ENCODE data around the gene APOH.
A peak's percentile ranks its signal among the peaks of the same experiment; 100 is the strongest.
"Not testable (repeated sequence)": the region's sequence is repeated elsewhere in the genome, so short reads cannot be mapped to it uniquely, and the experiment has no call there.

The APOH gene, protein sequence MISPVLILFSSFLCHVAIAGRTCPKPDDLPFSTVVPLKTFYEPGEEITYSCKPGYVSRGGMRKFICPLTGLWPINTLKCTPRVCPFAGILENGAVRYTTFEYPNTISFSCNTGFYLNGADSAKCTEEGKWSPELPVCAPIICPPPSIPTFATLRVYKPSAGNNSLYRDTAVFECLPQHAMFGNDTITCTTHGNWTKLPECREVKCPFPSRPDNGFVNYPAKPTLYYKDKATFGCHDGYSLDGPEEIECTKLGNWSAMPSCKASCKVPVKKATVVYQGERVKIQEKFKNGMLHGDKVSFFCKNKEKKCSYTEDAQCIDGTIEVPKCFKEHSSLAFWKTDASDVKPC

DNA sequence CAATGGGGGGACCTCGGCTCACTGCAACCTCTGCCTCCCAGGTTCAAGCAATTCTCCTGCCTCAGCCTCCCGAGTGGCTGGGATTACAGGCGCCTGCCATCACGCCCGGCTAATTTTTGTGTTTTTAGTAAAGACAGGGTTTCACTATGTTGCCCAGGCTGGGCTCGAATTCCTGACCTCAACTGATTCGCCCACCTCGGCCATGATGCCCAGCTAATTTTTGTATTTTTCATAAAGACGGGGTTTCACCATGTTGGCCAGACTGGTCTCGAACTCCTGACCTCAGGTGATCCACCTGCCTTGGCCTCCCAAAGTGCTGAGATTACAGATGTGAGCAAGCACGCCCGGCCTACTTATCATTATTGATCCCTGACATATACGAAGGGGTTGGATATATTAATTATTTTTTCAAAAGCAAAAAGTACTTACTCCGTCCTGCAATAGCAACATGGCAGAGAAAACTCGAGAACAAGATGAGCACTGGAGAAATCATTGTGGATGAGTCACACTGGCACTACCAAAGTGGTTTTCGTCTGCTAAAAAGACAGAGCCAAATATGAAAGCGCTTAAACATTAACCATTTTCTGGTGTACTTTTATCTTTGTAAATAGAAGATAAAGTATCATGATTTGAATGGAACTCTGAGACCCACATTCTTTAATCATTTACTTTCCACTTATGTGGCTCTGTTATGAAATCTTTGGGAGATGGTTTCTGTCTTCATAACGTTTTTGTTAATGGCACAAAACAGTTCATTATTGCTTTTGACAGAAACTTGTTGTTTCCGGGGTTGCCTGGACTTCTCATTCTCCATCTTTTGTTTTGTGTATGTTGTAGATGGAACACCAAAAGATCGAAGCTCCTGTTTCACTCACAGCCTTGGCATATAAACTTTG, at the start of gene APOH:
APOH (minus strand) TSS at position 529 of the 896 bp plus-strand sequence; CDS start at position 493, 36 bp downstream.
- DNase-seq: no peak

GRCh38 chr17:66277191-66277590, 48.0 kb upstream of the APOH start:
- DNase-seq: no peak

GRCh38 chr17:66276328-66276937, 47.2 kb upstream of the APOH start:
- DNase-seq: no peak

- DNase-seq: peak in 1 of 2 donors; percentile 13
Observed at GRCh38 chr17:66275651-66276050, 46.4 kb upstream of the APOH start.

DNA sequence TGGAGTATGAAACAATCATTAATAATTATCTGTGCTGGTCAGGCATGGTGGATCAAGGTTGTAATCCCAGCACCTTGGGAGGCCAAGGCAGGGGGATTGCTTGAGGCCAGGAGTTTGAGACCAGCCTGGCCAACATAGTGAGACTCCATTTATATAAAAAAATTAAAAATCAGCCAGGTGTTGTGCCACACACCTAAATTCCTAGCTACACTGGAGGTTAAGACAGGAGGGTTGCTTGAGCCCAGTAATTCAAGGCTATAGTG, 44.3 kb upstream of the APOH start:
- DNase-seq: no peak

DNA sequence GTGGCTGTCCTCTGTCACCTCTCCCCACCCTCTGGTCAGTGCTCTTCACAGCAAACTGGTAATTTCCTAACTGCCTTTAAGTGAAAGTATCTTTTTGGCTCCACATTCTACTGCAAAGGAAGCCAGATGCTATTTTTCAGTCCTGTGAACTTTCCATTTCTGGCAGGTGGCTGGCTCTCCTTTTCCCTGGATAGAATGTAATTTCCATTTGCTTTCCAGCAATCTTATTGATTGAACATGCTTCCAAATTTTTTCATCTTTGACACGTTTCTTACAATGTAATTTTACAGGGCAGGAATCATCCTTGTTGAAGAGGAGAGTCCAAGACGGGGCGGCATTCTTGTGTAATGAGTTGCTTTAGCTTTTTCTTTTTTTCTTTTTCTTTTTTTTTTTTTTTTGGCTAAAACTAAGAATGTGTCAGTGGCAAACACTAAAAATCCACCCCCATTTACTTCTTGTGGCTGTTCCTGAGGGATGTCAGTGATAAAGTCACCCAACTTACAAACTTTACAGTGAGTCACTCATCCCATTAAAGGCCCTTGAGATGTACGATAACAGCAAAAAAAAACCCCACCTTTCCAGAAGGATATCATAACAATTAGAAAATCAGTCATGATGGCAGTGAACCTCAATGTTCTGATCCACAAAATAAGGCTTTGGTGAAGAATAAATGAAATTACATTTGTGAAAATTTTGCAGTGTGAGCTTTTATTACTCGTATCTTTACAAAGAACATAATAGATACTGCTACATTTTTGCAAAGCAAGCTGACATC, 43.8 kb upstream of the APOH start:
- no peak for DNase-seq

DNA sequence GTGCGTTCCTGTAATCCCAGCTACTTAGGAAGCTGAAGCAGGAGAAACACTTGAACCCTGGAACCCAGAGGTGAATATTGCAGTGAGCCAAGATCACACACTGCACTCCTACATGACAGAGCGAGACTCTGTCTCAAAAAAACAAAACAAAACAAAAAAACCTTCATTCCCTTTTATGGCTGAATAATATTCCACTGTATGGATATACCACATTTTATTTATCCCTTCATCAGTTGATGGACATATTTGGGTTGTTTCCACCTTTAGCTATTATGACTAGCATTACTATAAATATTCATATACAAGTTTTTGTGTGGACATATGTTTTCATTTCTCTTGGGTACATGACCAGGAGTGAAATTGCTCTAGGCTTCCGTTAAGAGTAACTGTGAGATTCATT, 42.3 kb upstream of the APOH start:
- no peak for DNase-seq

DNA sequence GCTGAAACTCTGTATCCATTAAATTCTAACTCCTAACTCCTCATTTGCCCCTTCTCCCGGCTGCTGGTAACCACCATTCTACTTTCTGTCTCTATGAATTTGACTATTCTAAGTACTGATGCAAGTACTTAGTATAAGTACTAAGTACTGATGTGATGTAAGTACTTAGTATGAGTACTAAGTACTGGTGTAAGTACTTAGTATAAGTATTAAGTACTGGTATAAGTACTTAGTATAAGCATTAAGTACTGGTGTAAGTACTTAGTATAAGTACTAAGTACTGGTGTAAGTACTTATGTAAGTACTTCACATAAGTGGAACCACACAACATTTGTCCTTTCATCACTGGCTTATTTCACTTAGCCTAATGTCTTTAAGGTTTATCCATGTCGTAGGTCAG, 40.9 kb upstream of the APOH start:
- DNase-seq: no peak

DNA sequence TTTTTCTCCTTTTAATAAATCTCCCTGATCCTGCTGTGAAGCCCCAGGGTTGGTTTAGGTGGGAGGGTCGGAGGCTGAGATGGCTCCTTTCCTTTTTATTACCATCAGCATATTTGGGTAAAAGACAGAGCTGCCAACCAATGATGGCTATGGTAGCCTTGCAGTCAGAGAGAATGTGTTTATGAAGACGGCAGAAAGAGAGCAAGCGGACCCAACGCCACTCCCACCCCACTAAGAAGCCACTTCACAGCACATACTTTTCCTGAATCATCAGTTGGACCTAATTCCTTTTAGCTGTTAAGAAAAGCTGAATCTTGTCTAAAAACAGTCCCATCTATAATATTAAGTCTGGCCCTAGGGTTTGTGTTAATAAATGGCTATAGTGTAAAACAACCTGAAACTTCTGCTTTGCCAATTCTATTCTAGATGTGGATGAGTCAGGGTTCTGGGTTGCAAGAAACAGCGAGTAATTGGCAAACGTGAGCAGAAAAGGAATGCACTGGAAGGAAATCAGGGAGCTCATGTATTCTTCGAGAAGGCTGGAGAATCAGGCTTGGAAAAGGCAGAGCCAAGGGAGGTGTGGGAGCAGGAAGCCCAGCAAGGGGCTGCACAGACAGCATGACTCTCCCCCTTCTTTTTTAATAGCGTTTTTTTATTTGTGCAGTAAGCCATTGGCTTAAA, 39.2 kb upstream of the APOH start:
- DNase-seq: no peak

DNA sequence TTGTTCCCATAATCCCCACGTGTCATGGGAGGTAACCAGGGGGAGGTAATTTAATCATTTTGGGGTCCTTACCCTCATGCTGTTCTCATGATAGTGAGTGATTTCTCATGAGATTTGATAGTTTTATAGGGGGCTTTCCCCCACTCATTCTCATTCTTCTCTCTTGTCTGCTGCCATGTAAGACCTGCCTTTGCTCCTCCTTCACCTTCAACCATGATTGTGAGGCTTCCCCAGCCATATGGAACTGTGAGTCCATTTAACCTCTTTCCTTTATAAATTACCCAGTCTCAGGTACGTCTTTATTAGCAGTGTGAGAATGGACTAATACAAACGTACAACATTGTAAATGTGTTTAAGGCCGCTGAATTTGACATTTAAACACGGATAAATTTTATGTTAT, 35.5 kb upstream of the APOH start:
- DNase-seq: no peak

DNA sequence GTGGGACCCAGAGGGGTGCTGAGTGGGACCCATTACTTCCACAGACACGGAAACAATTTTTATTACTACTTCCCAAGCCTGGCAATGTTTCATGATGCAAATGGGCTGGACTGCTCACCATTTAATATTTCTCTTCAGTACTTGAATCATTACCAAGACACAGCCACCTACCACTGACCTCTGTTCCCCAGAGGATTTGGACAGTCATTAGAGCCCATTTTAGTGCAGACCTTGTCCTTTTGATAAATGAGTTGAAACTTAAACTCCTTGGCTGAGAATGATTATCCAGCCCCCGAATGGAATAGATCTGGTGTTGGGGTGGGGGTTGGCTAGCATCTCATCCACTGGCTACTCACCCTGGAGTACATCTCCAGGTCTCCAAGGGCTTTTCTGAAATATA, 33.6 kb upstream of the APOH start:
- no peak for DNase-seq

- no peak for DNase-seq
Observed at GRCh38 chr17:66260688-66261087, 31.5 kb upstream of the APOH start.

GRCh38 chr17:66260275-66260674, 31.1 kb upstream of the APOH start:
- no peak for DNase-seq

GRCh38 chr17:66255527-66255971, 26.3 kb upstream of the APOH start:
- DNase-seq: no peak

DNA sequence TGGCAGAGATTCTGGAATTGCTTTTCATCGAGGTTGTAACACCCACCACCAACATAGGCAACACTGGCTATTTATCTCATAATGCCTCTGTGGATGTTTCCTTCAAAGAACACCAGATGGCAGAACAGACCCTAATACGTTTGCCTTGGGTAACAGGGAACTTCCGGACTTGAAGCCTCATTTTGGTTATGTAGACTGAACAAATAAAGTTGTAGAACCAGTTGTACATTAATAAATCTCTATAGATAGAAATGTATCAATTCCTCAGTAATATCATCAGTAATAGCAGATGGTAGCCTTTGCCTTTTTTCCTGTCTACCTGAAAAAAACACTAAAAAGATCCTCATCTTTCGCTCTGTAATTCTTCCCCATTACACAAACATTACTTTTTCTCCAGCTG, 25.9 kb upstream of the APOH start:
- DNase-seq: peak in 1 of 2 donors; percentile 23

GRCh38 chr17:66253458-66253857, 24.2 kb upstream of the APOH start:
- not testable (repeated sequence) for DNase-seq

DNA sequence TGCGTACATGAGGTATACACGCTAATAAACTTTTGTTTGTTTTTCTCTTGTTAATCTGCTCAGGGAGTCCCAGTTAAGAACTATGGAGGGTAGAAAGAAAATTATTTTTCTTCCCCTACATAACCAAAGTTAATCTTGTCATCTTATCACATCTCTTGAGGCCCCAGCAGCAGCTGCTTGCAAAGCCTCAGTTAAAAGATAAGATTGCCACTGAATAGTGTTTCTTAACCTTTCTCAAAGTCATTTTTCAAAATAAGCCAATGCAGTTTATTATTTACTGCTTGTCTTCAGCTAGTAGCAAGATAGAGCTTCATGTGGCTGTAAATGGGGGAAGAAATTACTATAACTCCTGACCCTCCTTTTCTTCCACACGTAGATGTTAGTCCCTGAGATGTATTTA, 21.5 kb upstream of the APOH start:
- no peak for DNase-seq

DNA sequence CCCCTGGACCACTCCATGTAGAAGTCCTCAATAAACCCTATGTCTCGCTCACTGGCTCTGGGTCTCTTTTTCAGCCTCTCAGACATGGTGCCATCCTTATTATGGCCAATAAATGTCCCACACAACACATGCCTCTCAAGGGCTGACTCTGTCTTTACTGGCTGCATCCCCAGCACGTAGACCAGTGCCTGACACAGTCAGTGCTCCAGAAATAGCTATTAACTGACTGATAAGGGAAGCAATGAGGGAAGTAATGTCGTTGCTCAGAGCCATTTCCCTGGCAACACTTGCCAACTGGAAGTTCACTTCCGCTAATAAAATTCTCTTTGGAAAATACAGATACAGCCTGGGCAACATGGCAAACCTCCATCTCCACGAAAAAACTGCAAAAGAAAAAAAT, 19.1 kb upstream of the APOH start:
- no peak for DNase-seq

DNA sequence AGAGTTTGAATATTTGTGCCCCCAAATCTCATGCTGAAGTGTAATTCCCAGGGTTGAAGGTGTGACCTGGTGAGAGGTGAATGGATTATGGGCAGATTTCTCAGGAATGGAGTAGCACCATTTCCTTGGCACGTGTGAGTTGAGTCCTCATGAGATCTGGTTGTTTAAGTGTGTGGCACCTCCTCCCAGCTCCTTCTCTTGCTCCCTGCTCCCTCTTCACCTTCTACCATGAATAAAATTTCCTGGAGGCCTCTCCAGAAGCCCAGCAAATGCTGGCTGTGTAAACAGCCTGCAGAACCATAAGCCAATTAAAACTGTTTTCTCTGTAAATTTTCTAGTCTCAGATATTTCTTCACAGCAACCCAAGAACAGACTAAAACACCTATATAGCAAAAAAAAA, 12.6 kb upstream of the APOH start:
- DNase-seq: no peak

GRCh38 chr17:66240630-66241029, 11.4 kb upstream of the APOH start:
- no peak for DNase-seq

- DNase-seq: no peak
Observed at GRCh38 chr17:66240013-66240412, 10.8 kb upstream of the APOH start.

DNA sequence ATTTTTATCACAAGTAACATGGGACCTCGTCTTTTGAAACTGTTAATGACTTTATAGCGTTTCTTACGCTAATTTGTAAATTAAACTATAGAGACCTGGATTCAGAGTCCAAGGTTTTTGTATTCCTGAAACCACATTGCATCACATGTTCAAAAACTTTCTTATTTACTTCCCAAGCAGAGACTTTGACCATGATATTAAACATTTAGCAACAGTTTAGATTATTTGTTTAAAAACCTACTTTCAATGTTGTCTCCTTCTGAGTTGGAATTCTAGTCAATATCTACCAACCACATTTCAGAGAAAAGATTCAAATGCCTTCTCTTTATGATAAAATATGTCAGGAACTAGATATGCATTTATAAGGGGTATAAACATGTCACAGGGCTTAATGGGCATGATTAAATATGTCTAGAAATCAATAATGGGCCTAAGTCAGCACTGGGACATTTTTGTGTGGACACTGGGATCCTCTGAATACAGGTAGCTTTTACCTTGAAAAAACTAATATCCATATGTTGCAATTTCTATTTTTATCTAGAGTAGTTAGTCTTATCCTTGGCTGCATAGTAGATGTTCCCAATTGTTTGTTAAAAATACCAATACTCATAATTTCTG, 6.3 kb upstream of the APOH start:
- no peak for DNase-seq
